Astrocyte (in vitro differentiated cells and primary cell): ENCODE data around the gene PRRX2. TPM values are rescaled to one million over a fixed set of nuclear protein-coding genes. Genes with fewer than 3 reads are reported as not detected.
"Not testable (repeated sequence)": the region's sequence is repeated elsewhere in the genome, so short reads cannot be mapped to it uniquely, and the experiment has no call there.

ENCODE experiments used
- DNase-seq: peaks from one replicate; pipeline ENCODE4 v3.0.0-alpha.2; 2010; ENCODE audit warnings: low read depth
- FAIRE-seq: peaks from 2 replicates; lab custom pipeline; 2011; peaks lifted over from hg19 to GRCh38; lab: Jason Lieb, UNC
- H2AFZ ChIP-seq: 2 replicates; pipeline ENCODE4 v1.6.0; 2012; ENCODE audit warnings: low read depth, low read length, inconsistent platforms
- H3K27ac ChIP-seq: 2 replicates; pipeline ENCODE4 v1.5.1; 2011; ENCODE audit warnings: low read depth, low read length, inconsistent platforms
- H3K27me3 ChIP-seq: 2 replicates; pipeline ENCODE4 v1.6.0; 2011; ENCODE audit warnings: low read length, inconsistent platforms; ENCODE audit not compliant: insufficient read depth
- H3K36me3 ChIP-seq: 2 replicates; pipeline ENCODE4 v1.5.1; 2011; ENCODE audit warnings: low read length, inconsistent platforms; ENCODE audit not compliant: insufficient read depth
- H3K4me1 ChIP-seq: 2 replicates; pipeline ENCODE4 v1.5.1; 2011; ENCODE audit warnings: low read length, inconsistent platforms; ENCODE audit not compliant: insufficient read depth
- H3K4me2 ChIP-seq: 2 replicates; pipeline ENCODE4 v1.6.0; 2012; ENCODE audit warnings: low read length, inconsistent platforms
- H3K4me3 ChIP-seq: 2 replicates; pipeline ENCODE4 v1.5.1; 2011; ENCODE audit warnings: low read depth, mild to moderate bottlenecking, low read length, inconsistent platforms; ENCODE audit not compliant: insufficient read depth
- H3K79me2 ChIP-seq: 2 replicates; pipeline ENCODE4 v1.6.0; 2012; ENCODE audit warnings: mild to moderate bottlenecking, low read length, inconsistent platforms; ENCODE audit not compliant: insufficient read depth
- H3K9ac ChIP-seq: 2 replicates; pipeline ENCODE4 v1.6.0; 2012; ENCODE audit warnings: mild to moderate bottlenecking, low read length, inconsistent platforms
- H3K9me3 ChIP-seq: 2 replicates; pipeline ENCODE4 v1.5.1; 2012; ENCODE audit warnings: low read depth, mild to moderate bottlenecking, low read length, inconsistent platforms; ENCODE audit not compliant: insufficient read depth
- H4K20me1 ChIP-seq: 2 replicates; pipeline ENCODE4 v1.6.0; 2012; ENCODE audit warnings: low read length, inconsistent platforms; ENCODE audit not compliant: insufficient read depth
- H3K27ac Mint-ChIP-seq: one replicate; pipeline ENCODE4 v1.8.0; 2021; ENCODE audit warnings: mild to moderate bottlenecking, mixed read lengths; ENCODE audit not compliant: unreplicated experiment
- H3K27me3 Mint-ChIP-seq: one replicate; pipeline ENCODE4 v1.8.0; 2021; ENCODE audit warnings: low read depth, mixed read lengths; ENCODE audit not compliant: unreplicated experiment
- H3K36me3 Mint-ChIP-seq: one replicate; pipeline ENCODE4 v1.8.0; 2021; ENCODE audit warnings: low read depth, mixed read lengths; ENCODE audit not compliant: unreplicated experiment
- H3K4me1 Mint-ChIP-seq: one replicate; pipeline ENCODE4 v1.8.0; 2021; ENCODE audit warnings: low read depth, mixed read lengths; ENCODE audit not compliant: unreplicated experiment
- H3K4me3 Mint-ChIP-seq: one replicate; pipeline ENCODE4 v1.8.0; 2021; ENCODE audit warnings: mild to moderate bottlenecking, moderate library complexity, mixed read lengths; ENCODE audit not compliant: unreplicated experiment
- H3K9me3 Mint-ChIP-seq: one replicate; pipeline ENCODE4 v1.8.0; 2021; ENCODE audit warnings: mild to moderate bottlenecking, mixed read lengths; ENCODE audit not compliant: unreplicated experiment
- EZH2 ChIP-seq: IDR thresholded peaks from 2 replicates; pipeline ENCODE4 v1.6.1; 2012; ENCODE audit warnings: mild to moderate bottlenecking, low read length, inconsistent platforms; ENCODE audit not compliant: insufficient read depth
- total RNA-seq: library from RNA; stranded (reverse); gene quantifications from 2 replicates; pipeline ENCODE4 v1.2.1, GENCODE V29; 2021
- TF ChIP-seq, protein P1 (sequence below): IDR thresholded peaks from 2 replicates; pipeline ENCODE4 v1.5.1; 2011; ENCODE audit warnings: low read depth, mild to moderate bottlenecking, inconsistent platforms, low read length, moderate library complexity; ENCODE audit not compliant: insufficient read depth

PRRX2 gene
- total RNA-seq, 1 donor from 2014 or later: not detected

GRCh38 chr9:129633848-129634247 lies 31.6 kb upstream of the PRRX2 start:
- peaks cover 91% of the 10 kb centered on the region for H4K20me1 ChIP-seq
- DNase-seq (no peak), FAIRE-seq (no peak)
- no peak overlapping the region for H3K9ac ChIP-seq
- H2AFZ ChIP-seq: no peak overlapping the region
- peaks cover 29% of the 10 kb centered on the region for H3K4me1 Mint-ChIP-seq
- no peaks in the 10 kb centered on the region for H3K27me3 ChIP-seq
- no peak overlapping the region for H3K27ac ChIP-seq
- no peak overlapping the region for H3K4me2 ChIP-seq
- TF ChIP-seq, protein P1, sequence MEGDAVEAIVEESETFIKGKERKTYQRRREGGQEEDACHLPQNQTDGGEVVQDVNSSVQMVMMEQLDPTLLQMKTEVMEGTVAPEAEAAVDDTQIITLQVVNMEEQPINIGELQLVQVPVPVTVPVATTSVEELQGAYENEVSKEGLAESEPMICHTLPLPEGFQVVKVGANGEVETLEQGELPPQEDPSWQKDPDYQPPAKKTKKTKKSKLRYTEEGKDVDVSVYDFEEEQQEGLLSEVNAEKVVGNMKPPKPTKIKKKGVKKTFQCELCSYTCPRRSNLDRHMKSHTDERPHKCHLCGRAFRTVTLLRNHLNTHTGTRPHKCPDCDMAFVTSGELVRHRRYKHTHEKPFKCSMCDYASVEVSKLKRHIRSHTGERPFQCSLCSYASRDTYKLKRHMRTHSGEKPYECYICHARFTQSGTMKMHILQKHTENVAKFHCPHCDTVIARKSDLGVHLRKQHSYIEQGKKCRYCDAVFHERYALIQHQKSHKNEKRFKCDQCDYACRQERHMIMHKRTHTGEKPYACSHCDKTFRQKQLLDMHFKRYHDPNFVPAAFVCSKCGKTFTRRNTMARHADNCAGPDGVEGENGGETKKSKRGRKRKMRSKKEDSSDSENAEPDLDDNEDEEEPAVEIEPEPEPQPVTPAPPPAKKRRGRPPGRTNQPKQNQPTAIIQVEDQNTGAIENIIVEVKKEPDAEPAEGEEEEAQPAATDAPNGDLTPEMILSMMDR: no peak
- no peak for TF ChIP-seq EZH2
- H3K4me3 Mint-ChIP-seq: no peak overlapping the region
- H3K4me1 ChIP-seq: peaks cover 24% of the 10 kb centered on the region
- peaks cover 92% of the 10 kb centered on the region for H3K79me2 ChIP-seq
- peaks cover 18% of the 10 kb centered on the region for H3K36me3 Mint-ChIP-seq
- H3K27me3 Mint-ChIP-seq: no peaks in the 10 kb centered on the region
- H3K4me3 ChIP-seq: no peak overlapping the region
- no peaks in the 10 kb centered on the region for H3K9me3 ChIP-seq
- peaks cover 26% of the 10 kb centered on the region for H3K36me3 ChIP-seq
- H3K27ac Mint-ChIP-seq: no peak overlapping the region
- no peaks in the 10 kb centered on the region for H3K9me3 Mint-ChIP-seq

DNA sequence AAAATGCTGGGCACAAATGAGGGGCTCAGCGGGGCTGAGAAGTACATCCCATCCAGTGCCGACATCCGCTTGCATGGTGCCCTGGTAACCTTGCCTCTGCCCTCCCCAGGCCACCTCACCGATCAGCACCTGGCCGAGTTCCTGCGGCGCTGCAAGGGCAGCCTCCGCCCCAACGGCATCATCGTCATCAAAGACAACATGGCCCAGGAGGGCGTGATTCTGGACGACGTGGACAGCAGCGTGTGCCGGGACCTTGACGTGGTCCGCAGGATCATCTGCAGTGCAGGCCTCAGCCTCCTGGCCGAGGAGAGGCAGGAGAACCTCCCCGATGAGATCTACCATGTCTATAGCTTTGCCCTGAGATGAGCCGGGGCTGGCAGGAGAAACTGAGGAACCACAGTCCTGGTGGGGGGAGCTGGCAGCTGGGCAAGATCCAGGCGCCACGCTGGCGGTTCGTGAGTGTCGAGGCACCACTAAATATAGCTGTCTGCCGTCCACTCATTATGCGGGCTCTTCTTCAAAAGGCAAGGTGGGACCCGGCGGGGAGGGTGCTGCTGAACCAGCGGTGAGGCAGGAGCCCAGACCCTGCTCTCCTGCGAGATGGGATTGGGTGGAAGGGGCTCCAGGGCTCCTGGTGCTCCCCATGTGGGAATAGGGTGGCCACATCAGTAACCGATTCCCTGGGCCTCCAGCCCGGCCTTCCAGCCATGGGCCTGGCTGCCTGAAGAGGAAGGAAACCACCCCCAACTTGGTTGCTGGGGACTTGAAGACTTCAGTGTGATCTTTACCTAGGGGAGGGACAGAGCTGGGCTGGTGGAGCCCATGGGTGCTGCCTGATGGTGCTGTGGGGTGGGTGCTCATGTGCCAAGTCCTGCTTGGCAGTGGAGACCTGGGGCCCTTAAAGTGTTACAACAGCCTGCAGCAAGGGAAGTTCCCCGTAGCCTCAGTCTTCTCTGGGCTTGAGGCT lies 30.1 kb upstream of the PRRX2 start:
- Histone ChIP-seq H3K9ac (no peak overlapping the region), H3K4me3 (no peak overlapping the region), H2AFZ (no peak overlapping the region), H3K9me3 (no peaks in the 10 kb centered on the region), H3K4me1 (peaks cover 34% of the 10 kb centered on the region), H4K20me1 (peaks cover 91% of the 10 kb centered on the region), H3K79me2 (peaks cover 92% of the 10 kb centered on the region), H3K4me2 (no peak overlapping the region), H3K27ac (no peak overlapping the region), H3K36me3 (peaks cover 28% of the 10 kb centered on the region), H3K27me3 (no peaks in the 10 kb centered on the region)
- DNase-seq: no peak
- H3K27me3 Mint-ChIP-seq: no peaks in the 10 kb centered on the region
- H3K36me3 Mint-ChIP-seq: peaks cover 18% of the 10 kb centered on the region
- H3K9me3 Mint-ChIP-seq: no peaks in the 10 kb centered on the region
- TF ChIP-seq EZH2: no peak
- TF ChIP-seq, protein P1: no peak
- H3K27ac Mint-ChIP-seq: no peak overlapping the region
- no peak for FAIRE-seq
- H3K4me1 Mint-ChIP-seq: peaks cover 26% of the 10 kb centered on the region
- no peak overlapping the region for H3K4me3 Mint-ChIP-seq

DNA sequence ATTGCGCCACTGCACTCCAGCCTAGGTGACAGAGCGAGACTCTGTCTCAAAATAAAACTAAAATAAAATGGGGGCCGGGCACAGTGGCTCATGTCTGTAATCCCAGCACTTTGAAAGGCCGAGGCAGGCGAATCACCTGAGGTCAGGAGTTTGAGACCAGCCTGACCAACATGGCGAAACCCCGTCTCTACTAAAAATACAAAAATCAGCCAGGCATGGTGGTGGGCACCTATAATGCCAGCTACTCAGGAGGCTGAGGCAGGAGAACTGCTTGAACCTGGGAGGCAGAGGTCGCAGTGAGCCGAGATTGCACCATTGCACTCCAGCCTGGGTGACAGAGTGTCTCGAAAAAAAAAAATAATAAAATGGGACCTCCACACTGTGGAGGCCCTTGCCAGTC lies 29.1 kb upstream of the PRRX2 start:
- not testable (repeated sequence) for H3K4me3 Mint-ChIP-seq, H3K27me3 ChIP-seq, H3K4me3 ChIP-seq, H3K27ac Mint-ChIP-seq, H3K27ac ChIP-seq, H3K4me2 ChIP-seq, H2AFZ ChIP-seq, H3K9me3 Mint-ChIP-seq, FAIRE-seq, H3K27me3 Mint-ChIP-seq, DNase-seq, H3K9me3 ChIP-seq, H3K9ac ChIP-seq
- H3K4me1 ChIP-seq: peaks cover 34% of the 10 kb centered on the region
- H4K20me1 ChIP-seq: peaks cover 91% of the 10 kb centered on the region
- peaks cover 18% of the 10 kb centered on the region for H3K36me3 Mint-ChIP-seq
- H3K79me2 ChIP-seq: peaks cover 92% of the 10 kb centered on the region
- peaks cover 28% of the 10 kb centered on the region for H3K36me3 ChIP-seq
- peaks cover 23% of the 10 kb centered on the region for H3K4me1 Mint-ChIP-seq
